ENCODE results near the gene NRG3.

Gene NRG3

DNA sequence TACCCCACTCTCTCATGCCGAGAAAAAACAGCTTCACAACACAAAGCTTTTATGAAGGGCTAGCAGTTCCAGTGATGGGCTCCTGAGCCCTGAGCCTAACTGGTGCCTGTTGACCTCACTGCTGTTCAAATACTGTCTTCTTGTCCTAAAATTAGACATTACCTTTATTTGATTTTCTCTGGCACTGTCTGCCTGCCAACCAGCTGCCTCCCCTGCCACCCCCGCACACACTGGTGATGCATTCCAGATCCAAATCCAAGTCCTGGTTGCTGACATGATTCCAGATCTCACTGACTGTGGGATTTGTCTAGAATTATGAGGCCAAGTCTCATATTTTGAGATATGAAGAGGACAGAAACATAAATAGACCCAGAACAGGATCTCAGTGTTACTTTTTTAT, 816.2 kb downstream of the NRG3 start:
- TF ChIP-seq GABPA (IDR thresholded peaks at IDR 0.05; ENCODE audit: low read depth) (no peak), SPI1 (IDR thresholded peaks at IDR 0.05; ENCODE audit: borderline replicate concordance, low read depth) (no peak), POLR2AphosphoS5 (IDR thresholded peaks at IDR 0.05; ENCODE audit: low read depth) (no peak)
- TF ChIP-seq, protein P1, sequence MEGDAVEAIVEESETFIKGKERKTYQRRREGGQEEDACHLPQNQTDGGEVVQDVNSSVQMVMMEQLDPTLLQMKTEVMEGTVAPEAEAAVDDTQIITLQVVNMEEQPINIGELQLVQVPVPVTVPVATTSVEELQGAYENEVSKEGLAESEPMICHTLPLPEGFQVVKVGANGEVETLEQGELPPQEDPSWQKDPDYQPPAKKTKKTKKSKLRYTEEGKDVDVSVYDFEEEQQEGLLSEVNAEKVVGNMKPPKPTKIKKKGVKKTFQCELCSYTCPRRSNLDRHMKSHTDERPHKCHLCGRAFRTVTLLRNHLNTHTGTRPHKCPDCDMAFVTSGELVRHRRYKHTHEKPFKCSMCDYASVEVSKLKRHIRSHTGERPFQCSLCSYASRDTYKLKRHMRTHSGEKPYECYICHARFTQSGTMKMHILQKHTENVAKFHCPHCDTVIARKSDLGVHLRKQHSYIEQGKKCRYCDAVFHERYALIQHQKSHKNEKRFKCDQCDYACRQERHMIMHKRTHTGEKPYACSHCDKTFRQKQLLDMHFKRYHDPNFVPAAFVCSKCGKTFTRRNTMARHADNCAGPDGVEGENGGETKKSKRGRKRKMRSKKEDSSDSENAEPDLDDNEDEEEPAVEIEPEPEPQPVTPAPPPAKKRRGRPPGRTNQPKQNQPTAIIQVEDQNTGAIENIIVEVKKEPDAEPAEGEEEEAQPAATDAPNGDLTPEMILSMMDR (IDR thresholded peaks at IDR 0.05; ENCODE audit: insufficient read depth, low read length), result no peak
- TF ChIP-seq, protein P2, sequence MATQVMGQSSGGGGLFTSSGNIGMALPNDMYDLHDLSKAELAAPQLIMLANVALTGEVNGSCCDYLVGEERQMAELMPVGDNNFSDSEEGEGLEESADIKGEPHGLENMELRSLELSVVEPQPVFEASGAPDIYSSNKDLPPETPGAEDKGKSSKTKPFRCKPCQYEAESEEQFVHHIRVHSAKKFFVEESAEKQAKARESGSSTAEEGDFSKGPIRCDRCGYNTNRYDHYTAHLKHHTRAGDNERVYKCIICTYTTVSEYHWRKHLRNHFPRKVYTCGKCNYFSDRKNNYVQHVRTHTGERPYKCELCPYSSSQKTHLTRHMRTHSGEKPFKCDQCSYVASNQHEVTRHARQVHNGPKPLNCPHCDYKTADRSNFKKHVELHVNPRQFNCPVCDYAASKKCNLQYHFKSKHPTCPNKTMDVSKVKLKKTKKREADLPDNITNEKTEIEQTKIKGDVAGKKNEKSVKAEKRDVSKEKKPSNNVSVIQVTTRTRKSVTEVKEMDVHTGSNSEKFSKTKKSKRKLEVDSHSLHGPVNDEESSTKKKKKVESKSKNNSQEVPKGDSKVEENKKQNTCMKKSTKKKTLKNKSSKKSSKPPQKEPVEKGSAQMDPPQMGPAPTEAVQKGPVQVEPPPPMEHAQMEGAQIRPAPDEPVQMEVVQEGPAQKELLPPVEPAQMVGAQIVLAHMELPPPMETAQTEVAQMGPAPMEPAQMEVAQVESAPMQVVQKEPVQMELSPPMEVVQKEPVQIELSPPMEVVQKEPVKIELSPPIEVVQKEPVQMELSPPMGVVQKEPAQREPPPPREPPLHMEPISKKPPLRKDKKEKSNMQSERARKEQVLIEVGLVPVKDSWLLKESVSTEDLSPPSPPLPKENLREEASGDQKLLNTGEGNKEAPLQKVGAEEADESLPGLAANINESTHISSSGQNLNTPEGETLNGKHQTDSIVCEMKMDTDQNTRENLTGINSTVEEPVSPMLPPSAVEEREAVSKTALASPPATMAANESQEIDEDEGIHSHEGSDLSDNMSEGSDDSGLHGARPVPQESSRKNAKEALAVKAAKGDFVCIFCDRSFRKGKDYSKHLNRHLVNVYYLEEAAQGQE (IDR thresholded peaks at IDR 0.05; ENCODE audit: insufficient replicate concordance, low read depth), result no peak
- H3K27me3 ChIP-seq (ENCODE audit: insufficient read depth, poor library complexity, severe bottlenecking), result no peaks in the 10 kb centered on the region
- H3K4me3 ChIP-seq (replicated peaks; ENCODE audit: insufficient read depth, low read length), result no peak overlapping the region
- no peak overlapping the region for H3K27ac ChIP-seq (replicated peaks)
- no peak for DNase-seq (ENCODE audit: low read depth in 1 of 2, low spot score in 1 of 2)

DNA sequence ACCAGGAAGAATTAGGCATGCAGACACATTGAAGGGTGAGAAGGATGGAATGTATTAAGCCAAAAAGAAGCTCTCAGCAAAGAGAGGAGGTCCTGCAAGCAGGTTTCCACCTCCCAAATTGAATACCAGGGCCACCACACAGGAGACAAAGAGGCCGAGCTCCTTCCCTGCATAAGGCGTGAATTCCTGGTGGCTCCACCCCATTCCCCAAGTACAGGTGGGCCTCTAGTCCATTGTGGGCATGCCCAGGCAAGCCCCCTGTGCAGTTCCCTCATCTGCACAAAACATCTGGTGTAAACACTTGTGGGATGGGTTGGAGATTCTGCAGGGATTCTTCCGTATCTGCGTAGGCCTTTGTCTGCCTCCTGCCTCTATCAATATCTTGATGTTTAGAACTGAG, 817.5 kb downstream of the NRG3 start:
- DNase-seq (ENCODE audit: low read depth in 1 of 2, low spot score in 1 of 2), result no peak
- Histone ChIP-seq H3K27me3 (ENCODE audit: insufficient read depth, poor library complexity, severe bottlenecking) (no peaks in the 10 kb centered on the region), H3K27ac (replicated peaks) (no peak overlapping the region), H3K4me3 (replicated peaks; ENCODE audit: insufficient read depth, low read length) (no peak overlapping the region)
- TF ChIP-seq, protein P1 (IDR thresholded peaks at IDR 0.05; ENCODE audit: insufficient read depth, low read length), result no peak
- no peak for TF ChIP-seq POLR2AphosphoS5 (IDR thresholded peaks at IDR 0.05; ENCODE audit: low read depth)

DNA sequence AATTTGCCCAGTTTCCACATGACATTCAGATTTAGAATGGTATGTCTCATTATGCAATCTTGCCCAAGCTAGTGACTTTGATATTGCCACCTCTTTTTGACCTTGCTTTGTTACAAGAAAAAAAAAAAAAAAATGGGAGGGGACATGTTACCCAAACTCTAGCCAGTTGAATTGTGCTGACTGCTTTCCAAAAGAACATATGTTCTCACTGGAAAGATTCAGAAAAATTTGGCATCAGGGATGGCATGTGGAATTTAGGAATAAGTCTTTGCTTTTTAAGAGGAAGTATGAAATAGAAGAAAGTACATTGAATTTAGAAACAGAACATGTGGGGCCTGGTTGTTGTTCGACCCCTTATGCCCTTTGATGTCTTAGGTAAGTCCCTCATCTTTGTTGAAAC, 846.8 kb downstream of the NRG3 start:
- Histone ChIP-seq H3K27ac (replicated peaks) (no peak overlapping the region), H3K27me3 (ENCODE audit: insufficient read depth, poor library complexity, severe bottlenecking) (no peaks in the 10 kb centered on the region), H3K4me3 (replicated peaks; ENCODE audit: insufficient read depth, low read length) (no peak overlapping the region)
- TF ChIP-seq GABPA (IDR thresholded peaks at IDR 0.05; ENCODE audit: low read depth) (no peak), SPI1 (IDR thresholded peaks at IDR 0.05; ENCODE audit: borderline replicate concordance, low read depth) (no peak), POLR2AphosphoS5 (IDR thresholded peaks at IDR 0.05; ENCODE audit: low read depth) (no peak)
- TF ChIP-seq, protein P1 (IDR thresholded peaks at IDR 0.05; ENCODE audit: insufficient read depth, low read length), result no peak
- TF ChIP-seq, protein P2 (IDR thresholded peaks at IDR 0.05; ENCODE audit: insufficient replicate concordance, low read depth), result no peak
- no peak for DNase-seq (ENCODE audit: low read depth in 1 of 2, low spot score in 1 of 2)

DNA sequence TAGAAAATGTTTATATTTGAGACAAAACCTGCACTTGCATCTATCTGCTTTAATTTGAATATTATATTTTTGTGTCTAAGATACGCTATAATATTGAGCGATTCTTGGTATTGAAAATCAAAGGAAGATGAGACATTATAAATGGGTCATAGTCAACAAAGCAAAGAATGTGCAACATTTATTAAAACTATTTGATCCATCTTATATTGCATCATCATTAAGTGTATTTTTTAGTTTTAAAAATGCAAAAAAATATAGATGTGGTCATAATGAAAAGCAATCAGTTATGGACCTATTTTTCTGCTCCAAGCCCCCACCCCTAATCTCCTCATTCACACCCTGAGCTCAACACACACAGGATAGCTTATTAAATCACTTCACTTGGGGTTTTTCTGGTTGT, 847.3 kb downstream of the NRG3 start:
- Histone ChIP-seq H3K27ac (replicated peaks) (no peak overlapping the region), H3K4me3 (replicated peaks; ENCODE audit: insufficient read depth, low read length) (no peak overlapping the region), H3K27me3 (ENCODE audit: insufficient read depth, poor library complexity, severe bottlenecking) (no peaks in the 10 kb centered on the region)
- TF ChIP-seq, protein P1 (IDR thresholded peaks at IDR 0.05; ENCODE audit: insufficient read depth, low read length), result no peak
- TF ChIP-seq, protein P2 (IDR thresholded peaks at IDR 0.05; ENCODE audit: insufficient replicate concordance, low read depth), result no peak
- TF ChIP-seq GABPA (IDR thresholded peaks at IDR 0.05; ENCODE audit: low read depth), result no peak
- no peak for TF ChIP-seq POLR2AphosphoS5 (IDR thresholded peaks at IDR 0.05; ENCODE audit: low read depth)
- no peak for TF ChIP-seq SPI1 (IDR thresholded peaks at IDR 0.05; ENCODE audit: borderline replicate concordance, low read depth)
- no peak for DNase-seq (ENCODE audit: low read depth in 1 of 2, low spot score in 1 of 2)
